ENCODE data around the gene DNAH14.

DNA sequence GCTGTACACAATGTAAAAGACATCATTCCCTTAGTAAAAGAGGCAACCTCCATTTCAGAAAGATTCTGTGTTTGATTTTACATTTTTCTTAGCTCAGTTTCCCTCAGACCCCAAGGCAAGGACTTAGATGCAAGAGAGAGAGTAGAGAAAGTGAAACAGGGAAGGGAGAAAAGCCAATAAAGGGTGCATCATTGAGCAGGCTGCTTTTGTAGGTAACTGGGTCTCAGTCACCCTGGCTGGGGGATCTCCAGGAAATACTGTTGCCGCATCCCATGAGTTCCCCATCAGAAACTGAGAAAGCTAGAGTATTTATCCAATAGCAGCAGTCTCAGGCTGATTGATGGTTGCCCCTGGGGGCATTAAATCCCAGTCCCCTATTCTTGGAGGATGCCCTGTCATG, 23.1 kb upstream of the DNAH14 start:
- TF ChIP-seq POLR2A (IDR thresholded peaks at IDR 0.05; ENCODE audit: low read depth, low read length) (no peak), GATA2 (IDR thresholded peaks at IDR 0.05; ENCODE audit: insufficient read depth, insufficient read length, low read depth, low read length) (no peak)
- TF ChIP-seq, protein P1, sequence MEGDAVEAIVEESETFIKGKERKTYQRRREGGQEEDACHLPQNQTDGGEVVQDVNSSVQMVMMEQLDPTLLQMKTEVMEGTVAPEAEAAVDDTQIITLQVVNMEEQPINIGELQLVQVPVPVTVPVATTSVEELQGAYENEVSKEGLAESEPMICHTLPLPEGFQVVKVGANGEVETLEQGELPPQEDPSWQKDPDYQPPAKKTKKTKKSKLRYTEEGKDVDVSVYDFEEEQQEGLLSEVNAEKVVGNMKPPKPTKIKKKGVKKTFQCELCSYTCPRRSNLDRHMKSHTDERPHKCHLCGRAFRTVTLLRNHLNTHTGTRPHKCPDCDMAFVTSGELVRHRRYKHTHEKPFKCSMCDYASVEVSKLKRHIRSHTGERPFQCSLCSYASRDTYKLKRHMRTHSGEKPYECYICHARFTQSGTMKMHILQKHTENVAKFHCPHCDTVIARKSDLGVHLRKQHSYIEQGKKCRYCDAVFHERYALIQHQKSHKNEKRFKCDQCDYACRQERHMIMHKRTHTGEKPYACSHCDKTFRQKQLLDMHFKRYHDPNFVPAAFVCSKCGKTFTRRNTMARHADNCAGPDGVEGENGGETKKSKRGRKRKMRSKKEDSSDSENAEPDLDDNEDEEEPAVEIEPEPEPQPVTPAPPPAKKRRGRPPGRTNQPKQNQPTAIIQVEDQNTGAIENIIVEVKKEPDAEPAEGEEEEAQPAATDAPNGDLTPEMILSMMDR (IDR thresholded peaks at IDR 0.05; ENCODE audit: extremely low read depth in 1 of 2, insufficient read depth in 1 of 2, low read depth in 1 of 2, low read length in 2 of 2): no peak

All from endothelial cell of umbilical vein (primary cell).